Activated CD8-positive, alpha-beta memory T cell treated with anti-CD3 and anti-CD28 coated beads, Interleukin-2, amount 10 ng/mL, durations not matched to agents 7 days and 5 days (primary cell): ENCODE results near the gene SRSF10. TPM values are rescaled to one million over a fixed set of nuclear protein-coding genes. Genes with fewer than 3 reads are reported as not detected.

Source experiments
- ATAC-seq: fragments of 150-1000 bp; cut with Tn5 transposase; one replicate; pipeline ENCODE4 v1.10.0; 2021; ENCODE audit warnings: moderate library complexity
- CTCF ChIA-PET: fragments of 350-600 bp; sonication (Branson Sonifier 250); formaldehyde crosslinking; loops from one replicate; lab custom pipeline; 2021; ENCODE audit warnings: antibody characterized with exemption; lab: Charles Lee
- DNase-seq: peaks from one replicate; pipeline ENCODE4 v3.0.0-alpha.2; 2020
- H3K27ac Mint-ChIP-seq: one replicate; pipeline ENCODE4 v1.8.0; 2021; ENCODE audit warnings: mild to moderate bottlenecking, mixed read lengths
- H3K27me3 Mint-ChIP-seq: one replicate; pipeline ENCODE4 v1.8.0; 2021; ENCODE audit warnings: mixed read lengths
- H3K36me3 Mint-ChIP-seq: one replicate; pipeline ENCODE4 v1.8.0; 2021; ENCODE audit warnings: mild to moderate bottlenecking, mixed read lengths
- H3K4me1 Mint-ChIP-seq: one replicate; pipeline ENCODE4 v1.8.0; 2021; ENCODE audit warnings: mixed read lengths
- H3K4me3 Mint-ChIP-seq: one replicate; pipeline ENCODE4 v1.8.0; 2021; ENCODE audit warnings: mild to moderate bottlenecking, moderate library complexity, mixed read lengths
- H3K9me3 Mint-ChIP-seq: one replicate; pipeline ENCODE4 v1.8.0; 2022; ENCODE audit warnings: low read depth, mixed read lengths
- microRNA-seq: library from miRNA; unstranded; fragments of <30 nt; microRNA quantifications from one replicate; pipeline ENCODE4 v1.2.0, GENCODE V29; 2022
- total RNA-seq, 2 experiments: library from RNA; stranded (reverse); gene quantifications; one replicate each; pipeline ENCODE4 v1.2.3, GENCODE V29; 2021

SRSF10 gene
- total RNA-seq, 2 experiments from 2014 or later: 221 to 226 TPM

DNA sequence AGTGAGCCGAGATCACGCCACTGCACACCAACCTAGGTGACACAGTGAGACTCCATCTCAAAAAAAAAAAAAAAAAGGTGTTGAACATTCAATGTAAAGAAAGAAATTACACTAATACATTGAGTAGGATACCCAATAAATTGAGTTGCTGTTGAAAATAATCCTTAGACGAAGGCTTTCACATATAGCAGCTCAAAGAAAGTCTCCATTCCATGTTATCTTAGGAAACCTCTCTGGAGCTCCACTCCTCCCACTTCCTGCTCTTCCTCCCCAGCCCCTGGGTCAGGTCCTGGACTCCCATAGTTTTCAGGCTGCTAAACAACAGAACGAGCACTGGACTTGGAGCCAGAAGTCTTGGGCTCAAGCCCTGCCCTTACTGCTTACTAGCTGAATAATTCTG lies 51.3 kb downstream of the SRSF10 start:
- H3K27ac Mint-ChIP-seq: no peak overlapping the region
- H3K4me3 Mint-ChIP-seq: no peak overlapping the region
- H3K27me3 Mint-ChIP-seq: peaks cover 26% of the 10 kb centered on the region
- H3K36me3 Mint-ChIP-seq: no peaks in the 10 kb centered on the region
- H3K9me3 Mint-ChIP-seq: no peaks in the 10 kb centered on the region
- DNase-seq (no peak), ATAC-seq (no peak)
- CTCF ChIA-PET: no interaction called here
- no peaks in the 10 kb centered on the region for H3K4me1 Mint-ChIP-seq

DNA sequence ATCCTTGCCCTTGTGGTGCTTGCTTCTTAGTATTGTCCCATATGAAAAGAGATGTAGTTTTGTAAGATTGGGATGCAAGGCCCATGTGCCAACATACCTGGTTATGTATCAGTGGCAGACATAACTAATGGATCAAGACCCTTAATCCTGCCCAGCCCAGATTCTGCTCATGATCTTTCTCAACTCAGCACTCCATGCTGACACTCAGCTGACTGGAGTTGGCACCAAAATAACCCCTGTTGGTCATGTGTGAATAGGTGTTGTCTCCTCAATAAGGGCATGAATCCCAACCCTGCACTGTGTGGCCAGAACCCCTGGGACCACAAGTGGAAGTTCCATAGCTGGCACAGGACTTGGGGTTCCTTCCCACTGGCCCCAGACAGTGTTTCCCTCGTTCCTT lies 53.0 kb downstream of the SRSF10 start:
- no peak for DNase-seq
- peaks cover 31% of the 10 kb centered on the region for H3K27me3 Mint-ChIP-seq
- no peak overlapping the region for H3K27ac Mint-ChIP-seq
- H3K9me3 Mint-ChIP-seq: no peaks in the 10 kb centered on the region
- no peak overlapping the region for H3K4me3 Mint-ChIP-seq
- H3K36me3 Mint-ChIP-seq: no peaks in the 10 kb centered on the region
- no peaks in the 10 kb centered on the region for H3K4me1 Mint-ChIP-seq
- no peak for ATAC-seq
- CTCF ChIA-PET: no interaction called here

DNA sequence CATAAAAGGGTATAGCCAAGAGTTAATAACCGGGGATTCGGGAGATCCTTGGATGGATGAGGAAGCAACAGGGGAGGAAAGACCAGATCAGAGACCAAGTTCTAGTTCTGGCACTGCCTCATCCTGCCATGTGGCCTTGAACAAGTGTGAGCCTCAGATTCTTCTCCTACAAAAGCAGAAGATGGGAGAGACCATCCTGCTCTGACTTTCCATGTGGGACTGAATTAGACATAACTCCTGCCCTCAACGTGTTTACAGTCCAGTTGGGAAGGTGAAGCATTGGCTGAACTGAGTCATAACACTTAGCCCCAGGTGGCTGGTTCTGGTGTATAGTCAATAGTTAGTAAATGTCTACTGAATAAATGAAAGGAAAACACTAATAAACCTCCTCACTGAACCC lies 54.8 kb downstream of the SRSF10 start:
- Mint-ChIP-seq H3K4me3 (no peak overlapping the region), H3K9me3 (no peaks in the 10 kb centered on the region), H3K27ac (no peak overlapping the region), H3K27me3 (peaks cover 20% of the 10 kb centered on the region), H3K4me1 (no peaks in the 10 kb centered on the region), H3K36me3 (no peaks in the 10 kb centered on the region)
- CTCF ChIA-PET: interaction anchor here (0.9 to 1.5 kb wide), 2 partner anchors 115 to 145 kb away, joined by 3 read pairs; no protein-coding TSS in a partner anchor
- DNase-seq: no peak
- ATAC-seq: no peak

DNA sequence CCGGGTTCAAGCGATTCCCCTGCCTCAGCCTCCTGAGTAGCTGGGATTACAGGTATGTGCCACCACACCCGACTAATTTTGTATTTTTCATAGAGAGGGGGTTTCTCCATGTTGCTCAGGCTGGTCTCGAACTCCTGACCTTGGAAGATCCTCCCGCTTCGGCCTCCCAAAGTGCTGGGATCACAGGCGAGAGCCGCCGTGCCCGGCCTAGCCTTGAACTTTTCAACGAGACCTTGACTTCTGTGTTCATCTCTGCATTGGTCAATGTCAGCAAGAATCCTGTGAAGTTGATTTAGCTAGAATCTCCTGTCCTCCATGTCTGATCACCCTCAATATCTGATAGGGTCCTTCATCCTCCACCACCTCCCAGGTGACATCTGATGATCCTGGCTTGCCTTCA lies 55.5 kb downstream of the SRSF10 start:
- Mint-ChIP-seq H3K36me3 (no peaks in the 10 kb centered on the region), H3K27ac (no peak overlapping the region), H3K27me3 (peaks cover 22% of the 10 kb centered on the region), H3K4me1 (no peaks in the 10 kb centered on the region), H3K9me3 (no peaks in the 10 kb centered on the region), H3K4me3 (no peak overlapping the region)
- CTCF ChIA-PET: interaction anchor here (1.5 kb wide), 1 partner anchor 145 kb away, joined by 3 read pairs; no protein-coding TSS in a partner anchor
- no peak for DNase-seq
- ATAC-seq: no peak

DNA sequence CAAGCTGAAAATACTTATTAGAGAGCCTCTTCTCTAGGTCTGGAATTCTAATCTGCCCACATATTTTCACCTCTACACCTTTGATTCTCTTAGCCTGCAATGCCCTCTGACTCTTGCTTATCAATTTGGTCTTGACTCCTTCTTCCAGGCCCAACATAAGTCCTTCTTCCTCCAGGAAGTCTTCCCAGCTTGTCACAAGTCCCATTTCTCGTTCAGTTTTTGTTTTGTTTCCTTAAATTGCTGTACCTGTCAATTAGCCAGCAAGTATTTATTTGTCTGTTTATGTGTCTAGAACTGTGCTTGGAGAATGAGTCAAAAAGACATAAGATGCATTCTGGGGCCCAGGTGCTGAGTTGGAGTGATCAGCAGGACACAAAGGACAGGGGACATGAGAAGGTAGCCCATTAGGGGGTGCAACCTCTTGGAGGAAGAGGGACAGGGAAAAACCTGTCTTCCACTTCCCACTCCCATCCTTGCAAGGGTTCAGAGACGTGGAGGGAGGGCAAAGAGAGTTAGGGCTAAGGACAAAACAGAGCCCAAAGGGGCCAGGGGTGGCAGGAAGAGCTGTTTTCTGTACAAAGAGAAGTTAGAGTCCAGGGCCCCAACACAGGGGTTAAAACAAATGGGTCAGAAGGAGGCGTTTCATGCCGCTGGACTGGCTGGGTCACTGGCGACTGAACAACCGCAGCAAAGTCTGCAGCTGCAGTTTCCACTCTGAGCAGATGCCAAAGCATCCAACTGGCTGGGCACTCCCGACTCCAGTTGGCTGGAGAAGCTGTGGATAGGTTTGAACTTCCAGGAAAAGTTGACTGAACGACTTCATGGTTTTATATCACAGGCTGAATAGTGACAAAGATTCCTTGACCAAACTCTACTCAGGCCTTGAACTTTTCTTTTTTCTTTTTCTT lies 56.3 kb downstream of the SRSF10 start:
- H3K27ac Mint-ChIP-seq: no peak overlapping the region
- H3K36me3 Mint-ChIP-seq: no peaks in the 10 kb centered on the region
- H3K4me1 Mint-ChIP-seq: no peaks in the 10 kb centered on the region
- no peak for ATAC-seq
- no peak for DNase-seq
- H3K4me3 Mint-ChIP-seq: no peak overlapping the region
- CTCF ChIA-PET: no interaction called here
- no peaks in the 10 kb centered on the region for H3K9me3 Mint-ChIP-seq
- peaks cover 19% of the 10 kb centered on the region for H3K27me3 Mint-ChIP-seq

DNA sequence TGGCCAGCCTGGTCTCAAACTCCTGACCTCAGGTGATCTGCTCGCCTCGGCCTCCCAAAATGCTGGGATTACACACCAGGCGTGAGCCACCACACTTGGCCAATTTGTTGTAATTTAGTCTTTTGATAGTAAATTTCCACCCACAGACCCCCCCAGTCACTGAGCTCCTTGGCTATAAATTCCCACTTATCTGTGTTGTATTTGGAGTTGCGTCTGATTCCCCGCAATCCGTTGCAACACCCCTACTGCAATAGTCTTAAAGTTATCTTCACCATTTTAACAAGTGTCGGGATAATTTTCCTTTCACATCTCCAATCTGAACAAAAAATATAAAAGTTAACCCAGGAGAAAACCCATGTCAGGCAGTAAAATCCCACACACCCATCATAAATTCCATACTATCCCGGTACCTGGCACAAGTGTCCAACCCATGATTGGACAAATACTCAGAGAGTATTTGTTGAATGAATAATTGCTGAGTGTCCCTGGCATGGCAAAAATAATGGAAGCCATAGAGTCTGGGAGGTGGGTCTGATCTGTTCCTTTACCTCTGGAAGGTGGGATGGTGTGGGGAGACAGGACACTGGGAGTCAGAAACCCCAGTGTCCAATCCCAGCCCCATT lies 57.7 kb downstream of the SRSF10 start:
- no peak overlapping the region for H3K27ac Mint-ChIP-seq

DNA sequence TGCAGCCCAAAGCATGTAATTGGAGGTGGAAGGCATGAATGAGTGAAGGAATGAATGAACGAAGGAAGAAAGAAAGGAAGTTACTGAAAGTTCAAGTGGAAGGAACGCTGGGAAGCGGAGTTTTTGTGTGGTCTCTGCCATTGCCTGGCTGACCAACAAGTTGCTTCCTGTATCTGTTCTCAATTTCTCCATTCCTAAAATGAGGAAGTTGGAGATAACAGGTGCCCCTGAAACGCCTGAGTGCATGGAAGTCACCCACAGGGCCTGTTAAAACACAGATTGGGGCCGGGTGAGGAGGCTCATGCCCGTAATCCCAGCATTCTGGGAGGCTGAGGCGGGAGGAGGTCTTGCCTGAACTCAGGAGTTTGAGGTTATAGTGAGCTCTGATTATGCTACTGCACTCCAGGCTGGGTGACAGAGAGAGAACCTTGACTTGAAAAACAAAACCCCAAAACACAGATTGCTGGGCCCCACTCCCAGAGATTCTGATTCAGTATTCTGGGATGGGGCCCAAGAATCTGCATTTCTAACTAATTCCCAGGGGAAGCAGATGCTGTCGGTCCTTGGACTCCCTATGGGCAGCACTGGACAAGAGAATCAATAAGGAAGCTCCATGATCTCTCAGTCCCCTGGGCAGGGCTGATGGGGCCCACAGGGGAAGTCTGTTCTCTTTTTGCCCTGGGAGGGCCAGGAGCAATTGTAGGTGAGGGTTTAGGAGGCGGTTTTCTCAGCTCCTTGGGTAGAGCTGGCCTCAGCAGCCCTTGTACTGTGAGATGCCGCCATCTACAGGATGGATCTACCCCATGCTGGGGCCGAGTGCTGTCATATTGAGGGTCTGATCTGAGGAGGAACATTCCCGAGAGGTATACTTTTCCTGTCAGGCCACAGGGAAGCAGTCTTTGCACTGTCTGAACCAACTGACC lies 63.7 kb downstream of the SRSF10 start:
- ATAC-seq: peak; percentile 96
- no peak overlapping the region for H3K4me3 Mint-ChIP-seq
- no peak overlapping the region for H3K27ac Mint-ChIP-seq
- peak; percentile 79 for DNase-seq
- CTCF ChIA-PET: interaction anchor here (0.6 to 3.8 kb wide), 24 partner anchors 9 to 234 kb away, joined by 3 to 54 read pairs (median 4); partner anchors contain the start of genes FUCA1, GALE and PITHD1
- H3K9me3 Mint-ChIP-seq: no peaks in the 10 kb centered on the region
- H3K4me1 Mint-ChIP-seq: peaks cover 23% of the 10 kb centered on the region
- peaks cover 8% of the 10 kb centered on the region for H3K27me3 Mint-ChIP-seq
- no peaks in the 10 kb centered on the region for H3K36me3 Mint-ChIP-seq

More for the DNA sequence above, 57.7 kb downstream of the SRSF10 start:
- Mint-ChIP-seq H3K36me3 (no peaks in the 10 kb centered on the region), H3K4me3 (no peak overlapping the region), H3K9me3 (no peaks in the 10 kb centered on the region), H3K4me1 (no peaks in the 10 kb centered on the region), H3K27me3 (peaks cover 12% of the 10 kb centered on the region)
- DNase-seq (no peak), ATAC-seq (no peak)
- CTCF ChIA-PET: no interaction called here

DNA sequence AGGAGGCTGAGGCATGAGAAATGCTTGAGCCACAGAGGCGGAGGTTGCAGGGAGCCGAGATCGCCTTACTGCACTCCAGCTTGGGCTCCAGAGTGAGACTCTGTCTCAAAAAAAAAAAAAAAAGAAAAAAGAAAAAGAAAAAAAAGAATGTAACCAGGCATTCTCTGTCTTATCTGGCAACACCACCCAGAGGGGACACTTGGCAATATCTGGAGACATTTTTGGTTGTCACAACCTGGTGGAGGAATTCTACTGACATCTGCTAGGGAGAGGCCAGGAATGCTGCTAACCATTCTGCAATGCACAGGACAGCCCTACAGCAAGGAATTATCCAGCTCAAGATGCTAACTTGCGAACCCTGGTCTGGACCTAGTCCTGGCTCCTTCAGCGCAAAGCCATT lies 64.7 kb downstream of the SRSF10 start:
- Mint-ChIP-seq H3K27me3 (peaks cover 13% of the 10 kb centered on the region), H3K4me3 (no peak overlapping the region), H3K9me3 (no peaks in the 10 kb centered on the region), H3K36me3 (no peaks in the 10 kb centered on the region), H3K4me1 (peaks cover 32% of the 10 kb centered on the region), H3K27ac (no peak overlapping the region)
- ATAC-seq (no peak), DNase-seq (no peak)
- CTCF ChIA-PET: interaction anchor here (1.6 to 3.8 kb wide), 4 partner anchors 16 to 144 kb away, joined by 5 to 54 read pairs (median 37); no protein-coding TSS in a partner anchor

DNA sequence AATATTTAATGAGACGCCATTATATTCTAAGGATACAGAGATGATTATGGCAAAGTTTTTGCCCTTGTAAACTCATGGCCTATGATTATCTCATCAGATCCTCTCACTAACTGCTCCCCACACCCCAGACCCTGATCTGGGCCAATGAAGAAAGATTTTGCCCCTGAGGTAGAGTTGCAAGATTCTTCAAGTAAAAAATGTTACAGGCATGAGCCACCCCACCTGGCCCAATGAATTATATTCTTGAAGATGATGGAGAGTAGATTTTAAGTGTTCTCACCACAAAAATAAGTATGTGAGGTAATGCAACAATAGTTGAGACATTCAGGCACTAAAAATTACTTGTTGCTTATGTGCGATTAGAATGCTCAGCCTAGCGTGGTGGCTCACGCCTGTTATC lies 65.2 kb downstream of the SRSF10 start:
- no peak for DNase-seq
- Mint-ChIP-seq H3K9me3 (no peaks in the 10 kb centered on the region), H3K36me3 (no peaks in the 10 kb centered on the region), H3K27me3 (peaks cover 16% of the 10 kb centered on the region), H3K4me1 (peaks cover 35% of the 10 kb centered on the region), H3K27ac (no peak overlapping the region), H3K4me3 (no peak overlapping the region)
- CTCF ChIA-PET: interaction anchor here (2.8 to 3.8 kb wide), 3 partner anchors 104 to 144 kb away, joined by 22 to 54 read pairs (median 52); no protein-coding TSS in a partner anchor
- no peak for ATAC-seq

Small RNA genes within 50 kb of the gene (microRNA-seq; reads per million reads assigned to microRNA genes)
- not detected for gene MIR378F

Other genes starting within 250 kb of the SRSF10 start
- gene ELOA, start 236.9 kb downstream of the SRSF10 start, total RNA-seq: 10 to 100 TPM; 30.1 to 40.7 TPM
- 10 to 100 TPM; 52.9 to 67.1 TPM for gene PITHD1, start 201.9 kb downstream of the SRSF10 start, total RNA-seq
- 10 to 100 TPM; 75.7 to 87.2 TPM for gene LYPLA2, start 189.2 kb downstream of the SRSF10 start, total RNA-seq
- gene GALE, start 179.6 kb downstream of the SRSF10 start, total RNA-seq: 10 to 100 TPM; 39.0 to 41.2 TPM
- gene HMGCL, start 154.9 kb downstream of the SRSF10 start, total RNA-seq: 10 to 100 TPM; 23.8 to 29.0 TPM
- gene FUCA1, start 112.0 kb downstream of the SRSF10 start, total RNA-seq: 1 to 10 TPM; 5.6 to 6.5 TPM
- under 1 TPM; 0.14 to 0.47 TPM for gene CNR2, start 67.0 kb downstream of the SRSF10 start, total RNA-seq
- gene PNRC2, start 20.5 kb downstream of the SRSF10 start, total RNA-seq: 100 to 1,000 TPM; 139 to 147 TPM
- gene MYOM3, start 131.8 kb upstream of the SRSF10 start, total RNA-seq: not detected
- gene IL22RA1, start 162.8 kb upstream of the SRSF10 start, total RNA-seq: under 1 TPM in 1 of 2 experiments, not detected in 1; 0.15 TPM
- gene IFNLR1, start 207.0 kb upstream of the SRSF10 start, total RNA-seq: 1 to 10 TPM; 6.8 to 6.9 TPM